GM19467 (cell line): ENCODE data around the gene ADCY4.
"Not testable (repeated sequence)": the region's sequence is repeated elsewhere in the genome, so short reads cannot be mapped to it uniquely, and the experiment has no call there.

Experiments used
- ATAC-seq: cut with Tn5 transposase; IDR thresholded peaks from one replicate; pipeline ENCODE4 v1.9.1; 2021; ENCODE audit warnings: mild to moderate bottlenecking, moderate library complexity; ENCODE audit not compliant: unreplicated experiment

ADCY4 gene

DNA sequence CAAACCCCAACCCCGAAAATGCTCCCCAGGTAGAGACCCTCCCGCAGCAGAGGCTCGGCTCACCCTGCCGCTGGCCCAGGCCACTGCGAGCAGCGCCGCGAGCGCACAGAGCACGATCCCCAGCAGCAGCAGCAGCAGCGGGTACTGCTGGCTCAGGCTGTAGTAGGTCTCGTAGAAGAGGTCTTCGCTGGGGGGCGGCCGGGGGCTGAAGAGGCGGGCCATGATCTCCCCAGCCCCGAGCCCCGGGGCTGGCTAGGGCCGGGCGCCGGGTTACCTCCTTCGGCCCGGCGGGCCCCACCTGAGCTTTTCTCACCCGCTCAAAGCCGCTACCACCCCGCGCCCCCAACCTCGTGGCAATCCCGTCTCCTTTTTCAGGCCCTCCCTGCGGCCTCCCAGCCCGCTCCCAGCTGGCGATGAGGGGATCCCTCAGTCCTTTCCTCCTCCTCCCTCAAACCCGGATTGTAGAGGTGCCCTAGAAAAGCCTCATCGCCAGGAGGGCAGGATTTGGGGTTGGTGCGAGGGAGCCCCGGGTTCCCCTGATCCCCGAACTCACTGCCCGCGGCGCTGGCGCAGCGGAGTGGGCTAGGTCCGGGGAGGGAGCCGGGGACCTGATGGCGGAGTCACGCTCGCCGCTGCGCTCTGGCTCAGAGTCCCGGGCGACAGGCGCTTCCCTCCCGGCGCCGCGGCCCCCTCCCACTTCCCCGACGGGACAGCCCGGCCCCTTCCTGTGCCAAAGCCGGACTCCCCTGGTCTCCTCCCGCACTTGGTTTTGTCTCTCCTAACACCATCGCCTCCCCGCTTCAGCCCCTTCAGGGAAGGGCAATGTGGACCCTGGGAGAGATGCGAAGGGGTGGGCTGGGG, at the start of gene ADCY4:
Gene ADCY4 (minus strand): TSS at position 641 of the 861 bp plus-strand sequence. CDS start 419 bp downstream, at position 222.
- ATAC-seq: no peak

GRCh38 chr14:24384169-24384568, 49.3 kb upstream of the ADCY4 start:
- ATAC-seq: no peak

GRCh38 chr14:24382064-24382371, 47.1 kb upstream of the ADCY4 start:
- no peak for ATAC-seq

DNA sequence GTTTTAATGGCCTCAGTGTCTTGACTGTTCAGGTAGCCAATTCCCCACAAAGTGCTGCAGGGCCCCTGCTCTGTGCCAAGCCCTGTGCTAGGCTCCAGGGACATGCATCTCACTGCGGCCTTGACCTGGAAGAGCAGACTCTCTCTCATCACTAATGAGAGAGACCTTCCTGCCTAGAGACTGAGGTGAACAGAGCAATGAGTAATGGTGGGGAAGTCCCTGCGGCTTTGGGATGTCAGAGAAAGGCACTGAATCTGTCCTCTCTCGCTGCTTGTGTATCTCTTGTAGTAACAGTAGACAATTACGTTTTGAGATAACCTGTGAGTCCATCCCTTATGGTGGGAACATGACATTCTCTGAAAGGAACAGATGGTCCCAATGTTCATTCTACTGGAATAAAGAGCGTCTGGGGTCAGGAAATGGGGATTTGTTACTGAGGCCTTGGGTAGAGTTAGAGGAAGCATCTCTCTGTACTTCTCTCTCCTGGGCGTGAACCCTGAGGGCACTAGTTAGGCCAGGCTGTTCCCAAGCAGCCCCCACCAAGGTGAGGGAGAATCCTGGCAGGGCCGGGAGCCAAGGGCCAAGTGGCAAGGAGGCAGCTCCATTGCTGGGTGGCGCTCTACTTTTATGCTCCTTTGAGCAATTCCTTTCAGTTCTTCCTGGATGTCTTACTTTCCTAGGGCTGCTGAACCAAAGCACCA, 46.6 kb upstream of the ADCY4 start:
- ATAC-seq: no peak

GRCh38 chr14:24379907-24380730, 45.2 kb upstream of the ADCY4 start:
- no peak for ATAC-seq

GRCh38 chr14:24378981-24379906, 44.4 kb upstream of the ADCY4 start:
- no peak for ATAC-seq

DNA sequence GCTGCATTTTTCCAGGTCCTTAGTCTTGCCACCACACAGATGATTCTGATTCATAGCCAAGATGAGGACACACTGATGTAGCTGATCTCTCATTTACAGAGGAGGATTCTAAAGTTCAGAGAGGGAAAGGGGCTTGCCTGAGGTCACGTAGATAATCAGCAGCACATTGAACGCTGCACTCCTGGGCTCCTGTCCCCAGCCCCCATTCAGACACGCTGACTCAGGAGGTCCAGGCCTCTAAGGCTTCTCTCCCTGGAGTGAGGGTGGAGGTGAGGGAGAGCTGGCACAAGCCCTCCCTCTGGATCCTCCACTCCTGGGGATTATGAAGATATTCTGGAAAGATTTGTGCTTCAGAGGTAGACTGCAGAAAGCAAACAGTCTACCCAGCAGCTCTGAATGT, 43.5 kb upstream of the ADCY4 start:
- no peak for ATAC-seq

DNA sequence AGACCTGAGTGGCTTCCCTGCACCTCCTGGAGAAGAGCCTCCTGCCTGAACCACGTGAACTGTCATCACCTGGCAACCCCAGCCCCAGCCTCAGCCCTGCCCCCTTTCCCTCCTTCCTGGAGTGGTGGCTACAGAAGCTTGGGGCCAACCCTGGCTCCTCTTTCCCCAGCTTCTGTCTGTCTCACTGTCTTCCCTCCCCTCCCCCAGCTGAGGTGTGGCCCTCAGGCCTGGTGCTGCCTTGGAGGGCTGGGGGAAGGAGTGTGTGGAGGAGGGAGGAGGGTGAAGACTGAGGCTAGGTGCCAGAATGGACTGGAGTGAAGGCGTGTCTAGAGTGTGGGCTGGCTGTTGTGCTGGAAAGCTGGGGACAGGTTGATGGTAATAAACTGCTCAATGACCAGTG, 42.8 kb upstream of the ADCY4 start:
- ATAC-seq: no peak

GRCh38 chr14:24377126-24377525, 42.3 kb upstream of the ADCY4 start:
- ATAC-seq: no peak

DNA sequence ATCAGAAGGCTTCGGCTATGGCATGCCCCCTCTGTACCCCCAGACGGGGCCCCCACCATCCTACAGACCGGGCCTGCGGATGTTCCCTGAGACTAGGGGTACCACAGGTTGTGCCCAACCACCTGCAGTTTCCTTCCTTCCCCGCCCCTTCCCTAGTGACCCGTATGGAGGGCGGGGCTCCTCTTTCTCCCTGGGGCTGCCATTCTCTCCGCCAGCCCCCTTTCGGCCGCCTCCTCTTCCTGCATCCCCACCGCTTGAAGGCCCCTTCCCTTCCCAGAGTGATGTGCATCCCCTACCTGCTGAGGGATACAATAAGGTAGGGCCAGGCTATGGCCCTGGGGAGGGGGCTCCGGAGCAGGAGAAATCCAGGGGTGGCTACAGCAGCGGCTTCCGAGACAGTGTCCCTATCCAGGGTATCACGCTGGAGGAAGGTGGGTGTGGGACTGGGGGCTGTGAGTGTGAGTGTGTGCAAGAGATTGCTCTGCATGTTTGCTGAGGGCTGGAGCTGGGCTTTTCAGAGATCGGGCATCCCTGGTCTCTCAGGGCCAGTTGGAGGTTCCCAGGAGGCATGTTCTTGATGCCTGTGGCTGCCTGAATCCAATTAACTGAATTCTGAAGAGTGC, 41.7 kb upstream of the ADCY4 start:
- no peak for ATAC-seq

DNA sequence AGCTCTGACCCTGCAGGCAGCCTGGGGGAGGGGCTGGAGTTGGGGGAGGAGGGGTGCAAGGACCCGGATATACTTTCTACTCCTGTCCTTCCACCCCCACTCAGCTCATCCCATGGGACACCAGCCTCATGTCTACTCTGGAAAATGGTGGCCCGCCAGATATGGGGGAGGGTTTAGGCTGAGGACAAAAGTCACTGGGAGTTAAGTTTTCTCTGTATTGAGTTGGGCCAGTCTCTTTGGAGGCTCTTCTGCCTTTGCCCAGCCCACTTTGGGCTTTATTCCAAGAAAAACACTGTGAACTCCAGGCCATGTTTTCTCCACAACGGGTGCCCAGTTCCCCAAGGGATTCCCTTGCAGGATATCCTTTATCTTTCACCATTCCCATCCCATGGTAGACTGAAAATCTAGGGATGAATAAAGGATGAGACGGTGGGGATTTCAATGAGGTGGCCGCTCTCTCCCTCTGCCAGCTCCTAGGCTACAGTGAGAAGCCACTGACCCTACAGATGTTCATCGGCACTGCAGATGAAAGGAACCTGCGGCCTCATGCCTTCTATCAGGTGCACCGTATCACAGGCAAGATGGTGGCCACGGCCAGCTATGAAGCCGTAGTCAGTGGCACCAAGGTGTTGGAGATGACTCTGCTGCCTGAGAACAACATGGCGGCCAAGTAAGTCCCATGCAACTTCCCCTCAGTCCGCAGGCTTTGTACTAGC, 38.0 kb upstream of the ADCY4 start:
- ATAC-seq: no peak

GRCh38 chr14:24371605-24372004, 36.7 kb upstream of the ADCY4 start:
- ATAC-seq: not testable (repeated sequence)

DNA sequence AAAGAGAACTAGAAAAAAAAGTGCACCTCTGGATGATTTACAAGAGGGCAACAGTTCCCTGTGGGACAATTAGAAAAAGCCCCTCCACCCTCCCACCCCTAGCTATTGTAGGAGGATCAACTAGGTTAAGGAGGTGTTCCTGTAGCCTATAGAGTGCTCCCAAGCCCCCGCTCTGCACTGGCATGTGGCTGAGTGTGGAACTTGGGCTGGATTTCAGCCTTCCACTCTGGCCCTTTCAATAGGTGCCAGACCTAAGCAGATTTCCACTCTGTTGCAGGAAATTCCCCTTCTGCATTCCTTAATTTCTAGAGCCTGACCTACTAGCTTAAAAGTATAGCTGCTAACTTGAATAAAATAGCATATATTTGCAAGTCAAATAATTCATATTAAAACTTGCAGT, 35.9 kb upstream of the ADCY4 start:
- no peak for ATAC-seq

DNA sequence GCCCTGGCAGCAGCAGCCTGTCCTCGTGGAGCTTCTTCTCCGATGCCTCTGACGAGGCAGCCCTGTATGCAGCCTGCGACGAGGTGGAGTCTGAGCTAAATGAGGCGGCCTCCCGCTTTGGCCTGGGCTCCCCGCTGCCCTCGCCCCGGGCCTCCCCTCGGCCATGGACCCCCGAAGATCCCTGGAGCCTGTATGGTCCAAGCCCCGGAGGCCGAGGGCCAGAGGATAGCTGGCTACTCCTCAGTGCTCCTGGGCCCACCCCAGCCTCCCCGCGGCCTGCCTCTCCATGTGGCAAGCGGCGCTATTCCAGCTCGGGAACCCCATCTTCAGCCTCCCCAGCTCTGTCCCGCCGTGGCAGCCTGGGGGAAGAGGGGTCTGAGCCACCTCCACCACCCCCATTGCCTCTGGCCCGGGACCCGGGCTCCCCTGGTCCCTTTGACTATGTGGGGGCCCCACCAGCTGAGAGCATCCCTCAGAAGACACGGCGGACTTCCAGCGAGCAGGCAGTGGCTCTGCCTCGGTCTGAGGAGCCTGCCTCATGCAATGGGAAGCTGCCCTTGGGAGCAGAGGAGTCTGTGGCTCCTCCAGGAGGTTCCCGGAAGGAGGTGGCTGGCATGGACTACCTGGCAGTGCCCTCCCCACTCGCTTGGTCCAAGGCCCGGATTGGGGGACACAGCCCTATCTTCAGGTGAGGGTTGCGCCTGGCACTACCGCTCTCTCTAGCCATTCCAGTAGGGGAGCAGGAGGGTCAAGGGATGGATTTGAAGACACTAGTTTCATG, 35.2 kb upstream of the ADCY4 start:
- no peak for ATAC-seq

- no peak for ATAC-seq
Observed at GRCh38 chr14:24369463-24369862, 34.6 kb upstream of the ADCY4 start.

DNA sequence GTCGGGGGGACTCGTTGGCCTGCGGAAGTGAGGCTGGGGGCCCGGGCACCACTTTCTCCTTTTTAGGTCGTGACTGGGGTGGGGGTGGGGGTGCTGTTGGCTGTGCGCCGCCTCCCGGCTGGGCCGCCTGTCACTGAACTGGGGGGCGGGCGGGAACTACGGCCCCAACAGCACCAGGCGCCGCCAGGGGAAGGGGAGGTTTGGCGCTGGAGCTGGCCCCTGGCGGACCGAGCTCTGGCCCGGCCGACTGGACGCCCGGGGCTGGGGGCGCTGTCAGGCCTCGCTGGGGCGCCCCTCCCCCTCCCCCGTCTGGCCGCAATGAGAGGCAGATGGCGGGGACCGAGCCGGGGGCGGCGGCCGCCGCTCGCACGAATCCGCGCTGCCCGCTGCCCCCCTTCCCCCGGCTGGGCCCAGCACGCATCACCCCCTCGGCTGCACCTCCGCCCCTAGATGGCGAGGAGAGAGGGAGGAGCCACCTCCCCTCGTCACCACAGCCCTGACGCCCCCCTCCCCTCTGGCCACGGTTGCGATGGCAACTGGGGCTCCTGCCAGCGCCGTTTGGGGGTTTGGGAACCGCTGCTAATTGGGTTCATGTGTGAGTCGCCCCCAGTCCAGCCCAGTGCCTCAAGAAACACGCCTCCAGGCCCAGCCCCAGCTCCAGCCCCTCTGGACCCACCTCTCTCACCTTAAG, 33.8 kb upstream of the ADCY4 start:
- ATAC-seq: no peak

DNA sequence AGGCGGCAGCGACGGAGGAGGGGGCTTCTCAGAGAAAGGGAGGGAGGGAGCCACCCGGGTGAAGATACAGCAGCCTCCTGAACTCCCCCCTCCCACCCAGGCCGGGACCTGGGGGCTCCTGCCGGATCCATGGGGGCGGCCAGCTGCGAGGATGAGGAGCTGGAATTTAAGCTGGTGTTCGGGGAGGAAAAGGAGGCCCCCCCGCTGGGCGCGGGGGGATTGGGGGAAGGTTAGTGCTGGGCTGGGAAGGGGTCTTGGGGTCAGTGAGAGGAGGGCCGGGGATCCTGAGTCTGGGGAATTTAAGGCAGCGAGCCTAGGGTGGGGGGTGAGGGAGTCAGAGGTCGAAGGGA, 33.3 kb upstream of the ADCY4 start:
- no peak for ATAC-seq

DNA sequence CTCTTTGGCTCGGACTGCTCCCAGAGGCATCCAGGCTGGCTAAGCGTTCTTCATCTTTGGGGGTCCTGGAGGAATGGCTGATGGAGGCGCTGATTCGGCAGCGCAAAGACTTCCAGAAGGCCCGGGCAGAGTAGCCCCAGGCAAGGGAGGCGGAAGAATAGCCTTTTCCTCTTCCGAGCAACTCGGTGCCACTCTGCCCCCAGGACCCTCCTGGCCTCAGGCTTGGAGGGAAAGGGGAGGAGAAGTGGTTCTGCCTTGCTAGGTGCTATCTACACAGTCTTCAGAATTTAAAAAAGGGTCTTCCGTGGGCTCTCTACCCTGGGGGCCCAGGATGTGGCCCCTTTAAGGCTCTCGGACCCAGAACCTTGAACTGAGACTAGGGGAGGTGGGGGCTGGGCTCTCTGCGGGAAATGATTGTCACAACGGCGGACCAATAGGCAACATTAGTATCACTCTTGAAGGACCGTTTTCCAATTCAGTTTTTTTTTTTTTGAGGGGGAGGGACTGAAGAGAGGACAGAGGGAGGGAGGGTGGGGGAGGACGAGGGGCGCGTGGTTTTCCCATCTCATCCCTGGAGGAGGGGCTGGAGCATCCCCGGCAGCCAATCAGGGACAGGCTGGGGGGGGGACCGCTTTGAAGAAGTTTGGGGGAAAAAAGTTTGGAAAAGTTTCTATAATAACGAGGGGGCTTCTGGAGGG, 32.8 kb upstream of the ADCY4 start, which contains the start of gene NFATC4:
Gene NFATC4 (plus strand): TSS at position 671 of the 698 bp plus-strand sequence. CDS start 157 bp downstream, outside the sequence.
- no peak for ATAC-seq
